ENCODE results near the gene SLC7A5. TPM values are rescaled to one million over a fixed set of nuclear protein-coding genes. Genes with fewer than 3 reads are reported as not detected.
A peak's percentile ranks its signal among the peaks of the same experiment; 100 is the strongest.

Gene SLC7A5
- polyA plus RNA-seq, 2 of the 4 experiments (the other 2 are of a cell fraction): 265 to 972 TPM

DNA sequence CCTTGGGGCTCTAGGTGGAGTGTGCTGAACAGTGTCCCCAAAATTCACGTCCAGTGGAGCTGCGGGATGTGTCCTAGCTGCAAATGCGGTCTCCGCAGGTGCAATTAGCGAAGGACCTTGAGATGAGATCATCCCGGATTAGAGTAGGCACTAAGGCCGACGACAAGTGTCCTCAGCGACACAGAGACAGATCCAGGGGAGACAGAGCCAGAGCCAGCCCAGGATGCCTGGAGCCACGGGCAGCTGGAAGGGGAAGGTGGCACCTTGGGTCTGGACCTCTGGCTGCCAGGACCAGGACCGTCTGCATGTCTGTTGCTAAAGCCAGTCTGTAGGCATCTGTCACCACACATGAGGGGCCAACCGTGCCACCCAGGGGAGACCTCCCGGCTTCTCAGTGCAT is 24.5 kb downstream of the SLC7A5 start:
- WGBS (ENCODE audit: missing lambda C conversion rate): 79% methylated on average over 10 of the region's 13 CpGs
- Histone ChIP-seq H3K4me3 (peak overlapping the region; percentile 7; the same call in 1 of the 3 replicates), H3K9me3 (no peaks in the 10 kb centered on the region), H3K4me2 (peak overlapping the region; percentile 79), H3K4me1 (peaks cover 100% of the 10 kb centered on the region), H3K27ac (peak overlapping the region; percentile 97 to 99)
- ATAC-seq (peak in 1 of 2 experiments; percentile 0; a peak in 1 of 6 replicates), FAIRE-seq (no peak), DNase-seq (ENCODE audit: low read depth in 1 of 2, low spot score in 1 of 2) (no peak)
- POLR2A ChIA-PET: interaction anchor here (1.0 to 1.3 kb wide), 2 partner anchors 27 to 66 kb away, joined by 3 to 4 read pairs; no protein-coding TSS in a partner anchor
- TF ChIP-seq POLR2AphosphoS2 (conservative IDR thresholded peaks at IDR 0.05; ENCODE audit: low read length) (peak; percentile 22; the same call in 1 of the 2 replicates), HOXB13 (CRISPR knock-in tag; IDR thresholded peaks at IDR 0.05; ENCODE audit: low read depth) (no peak), MAFK (IDR thresholded peaks at IDR 0.05; ENCODE audit: partially characterized antibody) (no peak)
- CTCF ChIA-PET: interaction anchor here (0.8 to 30.2 kb wide), 7 partner anchors 8 to 461 kb away, joined by 3 to 417 read pairs (median 19); partner anchors contain the start of gene FBXO31

GRCh38 chr16:87844120-87844733 is 25.1 kb downstream of the SLC7A5 start:
- no peak for DNase-seq (ENCODE audit: low read depth in 1 of 2, low spot score in 1 of 2)
- H3K9me3 ChIP-seq: no peaks in the 10 kb centered on the region
- TF ChIP-seq HOXB13 (CRISPR knock-in tag; IDR thresholded peaks at IDR 0.05; ENCODE audit: low read depth): no peak
- TF ChIP-seq ATOH8 (CRISPR knock-in tag; IDR thresholded peaks at IDR 0.05; ENCODE audit: low read depth): no peak
- no peak for TF ChIP-seq RAD21 (conservative IDR thresholded peaks at IDR 0.05 in 1 of 2, IDR thresholded peaks at IDR 0.05 in 1 of 2)
- TF ChIP-seq RFX5 (IDR thresholded peaks at IDR 0.05): no peak
- no peak for TF ChIP-seq HEYL (CRISPR knock-in tag; IDR thresholded peaks at IDR 0.05)
- TF ChIP-seq, protein P1, sequence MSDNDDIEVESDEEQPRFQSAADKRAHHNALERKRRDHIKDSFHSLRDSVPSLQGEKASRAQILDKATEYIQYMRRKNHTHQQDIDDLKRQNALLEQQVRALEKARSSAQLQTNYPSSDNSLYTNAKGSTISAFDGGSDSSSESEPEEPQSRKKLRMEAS (IDR thresholded peaks at IDR 0.05): 0 out of 2 replicates have a peak, but pooled peaks have one; percentile 46
- peak; percentile 14; the same call in 1 of the 3 replicates for TF ChIP-seq CTCF (IDR thresholded peaks at IDR 0.05)
- TF ChIP-seq JUN (IDR thresholded peaks at IDR 0.05): peak in 1 of 2 experiments; percentile 43; a peak in 2 of 5 replicates
- TF ChIP-seq POLR2AphosphoS2 (conservative IDR thresholded peaks at IDR 0.05; ENCODE audit: low read length): peak; percentile 59; the same call in 1 of the 2 replicates
- POLR2A ChIA-PET: no interaction called here
- FAIRE-seq: no peak
- H3K4me2 ChIP-seq: peak overlapping the region; percentile 79
- ATAC-seq: peak in 1 of 2 experiments; percentile 1; a peak in 3 of 6 replicates
- WGBS (ENCODE audit: missing lambda C conversion rate): 58% methylated on average over 25 of the region's 30 CpGs
- CTCF ChIA-PET: interaction anchor here (1.0 to 30.2 kb wide), 5 partner anchors 8 to 63 kb away, joined by 3 to 417 read pairs (median 12); no protein-coding TSS in a partner anchor
- peak overlapping the region; percentile 97 to 99 for H3K27ac ChIP-seq
- H3K4me3 ChIP-seq: peak overlapping the region; percentile 15; the same call in 1 of the 3 replicates
- peaks cover 100% of the 10 kb centered on the region for H3K4me1 ChIP-seq

DNA sequence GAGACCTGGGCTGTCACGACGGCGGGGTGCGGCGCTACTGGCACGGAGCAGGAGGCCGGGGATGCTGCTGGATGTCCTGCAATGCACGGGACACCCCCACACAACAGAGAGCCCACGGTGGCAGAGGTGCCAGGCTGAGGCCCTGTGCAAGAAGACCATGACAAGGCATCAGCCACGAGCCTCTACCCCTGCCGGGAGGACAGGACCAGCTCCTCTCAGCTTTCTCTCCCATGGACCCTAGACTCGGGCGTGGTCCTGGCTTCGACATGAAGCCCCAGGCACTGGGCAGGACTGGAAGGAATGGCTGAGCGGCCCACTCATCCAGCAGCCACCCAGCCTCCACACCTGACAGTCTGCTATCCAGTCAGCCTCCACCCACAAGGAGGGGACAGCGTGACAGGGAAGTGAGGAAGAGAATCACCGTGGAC is 25.6 kb downstream of the SLC7A5 start:
- Histone ChIP-seq H3K4me3 (peak overlapping the region; percentile 15; the same call in 2 of the 3 replicates), H3K9me3 (no peaks in the 10 kb centered on the region), H3K27ac (peak overlapping the region; percentile 97 to 99), H3K4me2 (peak overlapping the region; percentile 79), H3K4me1 (peaks cover 100% of the 10 kb centered on the region)
- ChIA-PET POLR2A (no interaction called here), CTCF (interaction anchor here (0.7 to 30.2 kb wide), 5 partner anchors 9 to 63 kb away, joined by 3 to 417 read pairs (median 4); no protein-coding TSS in a partner anchor)
- FAIRE-seq (no peak), DNase-seq (ENCODE audit: low read depth in 1 of 2, low spot score in 1 of 2) (peak in 1 of 2 experiments; percentile 61), ATAC-seq (peak in 1 of 2 experiments; percentile 0; a peak in 1 of 6 replicates)
- TF ChIP-seq POLR2AphosphoS2 (conservative IDR thresholded peaks at IDR 0.05; ENCODE audit: low read length) (peak; percentile 41; the same call in 1 of the 2 replicates), TP53 (CRISPR knock-in tag; IDR thresholded peaks at IDR 0.05) (no peak), MYC (IDR thresholded peaks at IDR 0.05; ENCODE audit: borderline replicate concordance, low read length) (no peak), RARB (CRISPR knock-in tag; IDR thresholded peaks at IDR 0.05) (0 out of 2 replicates have a peak, but pooled peaks have one; percentile 2)
- 52% methylated on average over 9 of the region's 17 CpGs for WGBS (ENCODE audit: missing lambda C conversion rate)

All from A549 (cell line).